GM21717 (cell line): ENCODE results near the gene EIF3A.
A peak's percentile ranks its signal among the peaks of the same experiment; 100 is the strongest.
"Not testable (repeated sequence)": the region's sequence is repeated elsewhere in the genome, so short reads cannot be mapped to it uniquely, and the experiment has no call there.

Experiments used
- ATAC-seq: cut with Tn5 transposase; IDR thresholded peaks from one replicate; pipeline ENCODE4 v1.9.1; 2021; ENCODE audit warnings: mild to moderate bottlenecking, moderate library complexity; ENCODE audit not compliant: unreplicated experiment

The EIF3A gene

DNA sequence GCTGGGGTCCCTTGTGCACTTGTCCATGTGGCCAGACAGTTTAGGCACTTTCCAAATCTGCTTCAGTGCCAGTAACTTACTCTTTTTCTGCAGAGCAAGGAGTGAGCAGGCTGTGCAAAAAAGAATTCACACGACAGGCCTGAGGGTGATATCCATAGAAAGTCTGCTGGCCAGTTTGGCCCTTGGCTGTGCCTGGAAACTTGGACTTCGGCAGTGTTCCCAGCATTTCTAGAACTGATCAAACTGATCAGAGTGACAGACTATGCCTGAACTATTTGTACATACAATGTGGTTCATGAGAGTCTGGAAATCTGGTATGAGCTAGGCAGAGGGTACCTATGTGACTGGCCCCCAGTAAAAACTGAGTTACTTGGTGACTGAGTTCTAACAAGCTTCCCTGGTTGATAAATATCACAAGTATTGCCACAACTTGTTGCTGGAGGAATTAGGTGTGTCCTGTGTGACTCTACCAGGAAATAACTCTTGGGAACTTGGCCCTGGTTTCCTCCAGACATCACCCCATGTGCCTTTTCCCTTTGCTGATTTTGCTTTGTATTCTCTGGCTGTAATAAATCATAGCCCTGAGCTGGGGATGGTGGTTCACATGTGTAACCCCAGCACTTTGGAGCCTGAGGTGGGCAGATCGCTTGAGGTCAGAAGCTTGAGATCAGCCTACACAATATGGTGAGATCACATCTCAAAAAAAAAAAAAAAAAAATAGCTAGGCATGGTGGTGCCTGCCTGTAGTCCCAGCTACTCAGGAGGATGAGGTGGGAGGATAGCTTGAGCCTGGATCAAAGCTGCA is 20.0 kb upstream of the EIF3A start:
- ATAC-seq = no peak

GRCh38 chr10:119098576-119098975 is 18.0 kb upstream of the EIF3A start:
- no peak for ATAC-seq

DNA sequence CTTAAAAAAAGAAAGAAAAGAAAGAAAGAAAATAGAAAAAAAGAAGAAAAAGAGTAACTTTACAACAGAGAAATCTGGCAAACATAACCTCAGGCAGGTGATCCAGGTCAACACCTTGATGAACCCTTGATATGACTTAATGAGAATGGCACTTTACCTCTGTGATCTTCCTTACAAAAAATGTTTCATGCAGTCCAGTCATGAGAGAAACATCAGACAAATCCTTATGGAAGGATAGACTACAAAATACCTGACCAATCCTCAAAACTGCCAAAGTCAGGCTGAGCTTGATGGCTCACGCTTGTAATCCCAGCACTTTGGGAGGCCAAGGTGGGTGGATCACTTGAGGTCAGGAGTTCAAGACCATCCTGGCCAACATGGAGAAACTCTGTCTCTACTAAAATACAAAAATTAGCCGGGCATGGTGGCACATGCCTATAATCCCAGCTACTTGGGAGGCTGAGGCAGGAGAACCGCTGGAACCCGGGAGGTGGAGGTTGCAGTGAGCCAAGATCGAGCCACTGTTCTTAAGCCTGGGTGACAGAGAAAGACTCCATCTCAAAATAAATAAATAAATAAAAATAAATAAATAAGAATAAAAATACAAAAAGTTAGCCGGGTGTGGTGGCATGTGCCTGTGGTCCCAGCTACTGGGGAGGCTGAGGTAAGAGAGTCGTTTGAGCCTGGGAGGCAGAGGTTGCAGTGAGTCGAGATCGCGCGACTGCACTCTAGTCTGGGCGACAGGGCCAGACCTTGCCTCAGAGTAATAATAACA is 16.2 kb upstream of the EIF3A start:
- not testable (repeated sequence) for ATAC-seq

DNA sequence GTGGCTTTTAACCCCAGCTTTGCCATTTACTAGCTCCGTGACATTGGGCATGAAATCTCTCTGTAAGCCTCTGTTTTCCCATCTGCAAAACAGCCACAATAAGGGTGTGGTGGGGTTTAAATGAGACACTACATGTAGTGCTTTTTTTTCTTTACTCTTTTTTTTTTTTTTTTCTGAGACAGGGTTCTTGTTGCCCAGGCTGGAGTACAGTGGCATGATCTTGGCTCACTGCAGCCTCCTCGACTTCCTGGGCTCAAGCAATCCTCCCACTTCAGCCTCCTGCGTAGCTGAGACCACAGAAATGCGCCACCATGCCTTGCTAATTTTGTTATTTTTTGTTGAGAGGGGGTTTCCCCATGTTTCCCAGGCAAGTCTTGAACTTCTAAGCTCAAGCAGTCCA is 15.0 kb upstream of the EIF3A start:
- ATAC-seq = no peak

- ATAC-seq = no peak
Observed at GRCh38 chr10:119090968-119091367, 10.4 kb upstream of the EIF3A start.

DNA sequence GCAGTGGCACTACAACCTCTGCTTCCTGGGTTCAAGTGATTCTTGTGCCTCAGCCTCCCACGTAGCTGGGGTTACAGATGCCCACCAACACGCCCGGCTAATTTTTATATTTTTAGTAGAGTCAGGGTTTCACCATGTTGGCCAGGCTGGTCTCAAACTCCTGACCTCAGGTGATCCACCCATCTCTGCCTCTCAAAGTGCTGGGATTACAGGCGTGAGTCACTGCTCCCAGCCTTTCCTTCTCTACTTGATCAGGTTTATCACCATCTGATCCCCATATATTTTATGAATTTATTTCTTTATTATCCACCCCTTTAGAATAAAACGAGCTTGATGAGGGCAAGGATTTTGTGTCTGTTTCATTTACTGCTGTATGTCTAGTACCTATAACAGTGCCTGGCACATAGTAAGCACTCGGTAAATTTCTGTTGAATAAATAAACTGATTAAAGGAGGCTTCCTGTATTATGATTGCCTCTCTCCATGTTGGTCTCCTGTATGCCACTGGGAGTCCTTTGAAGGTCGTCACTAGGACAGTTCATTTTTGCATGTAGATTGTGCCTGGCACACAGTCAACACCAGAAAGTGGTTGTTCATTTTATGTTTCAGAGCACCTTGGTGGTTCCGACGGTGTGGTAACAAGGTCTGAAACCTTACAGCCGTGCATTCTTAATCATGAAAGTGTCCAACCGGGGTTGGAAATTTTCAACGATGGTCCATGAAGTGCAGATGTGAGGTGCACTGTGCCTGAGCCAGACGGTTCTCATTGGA is 9.6 kb upstream of the EIF3A start:
- no peak for ATAC-seq

GRCh38 chr10:119087271-119087882 is 6.8 kb upstream of the EIF3A start:
- ATAC-seq = no peak

GRCh38 chr10:119084896-119085295 is 4.3 kb upstream of the EIF3A start:
- no peak for ATAC-seq

GRCh38 chr10:119079599-119080520 is 757 bp downstream of the EIF3A start:
- ATAC-seq = peak; percentile 68

DNA sequence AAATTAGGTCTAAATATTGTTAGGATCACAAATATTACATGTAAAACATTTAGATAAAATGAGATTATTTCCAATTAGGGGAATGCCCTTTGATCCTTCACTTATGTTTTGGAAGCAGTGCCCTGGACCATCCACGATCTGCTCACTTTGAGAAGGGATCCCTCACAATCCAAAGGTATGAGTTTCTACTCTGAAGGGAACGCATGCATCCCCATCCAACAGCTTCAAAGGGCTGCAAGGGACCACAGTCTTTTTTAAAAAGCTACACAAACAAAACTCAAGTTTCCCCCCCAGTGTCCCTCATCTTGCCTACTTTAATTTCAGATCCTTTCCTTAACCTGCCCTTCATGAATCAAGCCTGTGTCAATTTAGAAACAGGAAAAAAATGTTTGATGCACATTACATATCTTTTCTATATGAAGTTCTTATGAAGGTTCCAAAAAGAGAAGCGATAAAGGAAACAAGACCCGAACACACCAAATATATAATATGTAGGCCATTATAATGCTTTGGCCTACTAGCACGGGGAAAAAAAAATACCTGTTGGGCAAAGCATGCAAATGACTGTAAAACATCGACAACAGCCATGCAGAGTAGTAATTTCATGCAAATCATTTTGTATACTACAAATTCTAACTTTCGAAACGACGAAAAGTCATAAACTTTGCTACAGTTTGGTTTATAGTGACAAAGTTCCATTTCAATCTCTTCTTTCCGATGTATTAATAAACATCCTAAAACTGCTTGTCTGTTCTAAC is 2.0 kb downstream of the EIF3A start:
- ATAC-seq = no peak

- no peak for ATAC-seq
Observed at GRCh38 chr10:119073584-119073983, 7.0 kb downstream of the EIF3A start.

DNA sequence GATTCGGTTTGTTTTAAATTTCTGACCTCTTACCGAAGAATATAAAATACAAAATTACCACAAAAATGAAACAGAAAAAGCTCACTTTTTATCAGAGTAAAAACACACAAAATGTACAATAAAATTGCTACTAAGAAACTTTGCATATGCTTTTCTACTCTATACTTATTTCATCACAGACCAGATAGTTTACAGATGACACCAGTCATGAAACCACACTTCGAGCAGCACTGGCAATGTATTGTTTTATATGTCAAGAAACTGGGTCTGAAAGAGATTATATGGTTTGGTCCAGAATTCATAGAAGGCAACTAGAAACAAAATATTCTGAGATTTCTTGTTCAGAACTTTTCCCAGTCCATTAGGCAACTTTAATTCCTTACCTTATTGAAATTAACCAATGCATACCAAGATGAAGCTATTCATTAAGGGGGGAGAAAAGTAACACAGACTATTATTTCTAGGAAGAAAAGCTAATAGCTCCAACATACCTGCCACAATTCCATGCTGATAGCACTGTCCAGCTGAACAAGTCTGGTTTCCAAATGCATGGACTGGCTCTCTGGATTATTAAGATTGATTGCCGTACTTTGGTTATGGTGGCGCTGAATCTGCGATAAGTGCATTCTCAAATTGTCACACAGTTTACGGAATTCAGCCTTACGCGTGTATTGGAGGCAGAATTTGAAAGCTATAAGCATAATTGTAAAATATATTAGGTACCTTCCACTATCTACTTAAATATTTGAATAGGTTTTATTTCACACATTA is 10.0 kb downstream of the EIF3A start:
- ATAC-seq = no peak

DNA sequence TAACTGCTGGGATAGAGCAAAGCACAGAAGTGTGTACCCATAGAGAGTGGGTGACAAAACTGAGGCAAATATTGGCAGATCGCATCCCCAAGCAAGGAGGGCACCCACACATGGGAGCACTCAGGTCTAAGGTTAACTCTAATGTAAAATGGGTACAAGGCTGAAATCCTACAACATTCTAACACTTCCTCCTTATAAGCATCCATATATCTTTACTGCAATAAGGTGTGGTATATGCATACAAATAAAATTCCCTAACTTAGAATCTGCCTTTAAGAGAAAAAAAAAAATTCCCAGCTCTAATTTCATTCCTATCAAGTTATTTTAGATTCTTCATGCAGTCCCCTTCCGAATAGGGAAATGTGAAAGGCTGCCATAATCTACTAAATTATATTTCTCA is 18.7 kb downstream of the EIF3A start:
- ATAC-seq = no peak

DNA sequence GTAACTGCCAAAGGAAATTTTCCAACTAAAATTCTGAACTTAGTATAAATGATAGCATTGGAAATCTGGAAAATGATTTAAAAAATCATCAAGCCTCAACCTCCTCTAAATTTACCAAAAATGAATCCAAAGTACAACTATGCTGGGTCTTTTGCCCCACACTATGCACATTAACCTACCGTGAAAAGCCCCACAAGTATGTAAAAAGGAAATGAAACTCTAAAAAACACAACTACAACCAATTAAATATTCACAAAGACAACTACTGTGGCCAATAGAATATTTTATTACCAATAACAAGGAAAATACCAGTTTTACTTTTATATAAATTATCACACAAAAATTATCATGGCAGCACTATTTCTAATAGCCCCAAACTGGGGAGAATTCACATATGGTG is 19.3 kb downstream of the EIF3A start:
- ATAC-seq = no peak

DNA sequence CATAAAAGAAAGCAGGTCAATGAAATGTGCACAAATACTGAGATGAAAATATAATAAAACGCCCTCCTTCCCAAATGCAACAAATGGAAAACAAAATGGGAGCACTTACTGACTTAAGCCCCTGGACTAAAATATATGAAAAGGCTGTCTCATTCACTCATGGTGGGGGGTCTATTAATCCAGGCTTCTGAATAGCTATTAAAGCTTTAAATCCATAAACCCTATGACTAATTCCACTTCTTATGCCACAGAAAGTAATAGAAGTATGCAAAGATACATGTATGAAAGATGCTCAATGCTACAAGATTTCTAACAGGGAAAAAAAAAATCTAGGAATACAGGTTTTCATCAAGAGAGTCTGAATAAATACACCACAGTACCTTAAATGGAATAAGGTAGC is 20.5 kb downstream of the EIF3A start:
- ATAC-seq = no peak

DNA sequence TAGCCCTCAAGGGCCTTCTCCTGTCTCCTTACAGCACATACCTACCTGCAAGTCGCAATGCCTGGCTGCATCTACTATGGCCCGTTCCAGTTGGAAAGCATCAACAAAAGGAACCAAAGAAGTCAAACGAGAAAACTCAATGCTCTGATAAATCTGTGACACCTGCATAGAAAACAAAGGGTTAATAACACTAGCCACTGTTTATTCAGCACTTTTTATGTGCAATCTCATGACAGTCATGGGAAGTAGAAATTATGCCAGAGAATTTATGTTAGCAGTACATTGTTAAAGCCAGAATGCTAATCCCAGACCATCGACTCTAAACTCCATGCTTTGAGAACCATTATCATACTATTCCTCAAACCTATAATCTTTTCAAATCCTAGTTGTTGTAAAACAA is 21.1 kb downstream of the EIF3A start:
- no peak for ATAC-seq

GRCh38 chr10:119058010-119058409 is 22.6 kb downstream of the EIF3A start:
- no peak for ATAC-seq

DNA sequence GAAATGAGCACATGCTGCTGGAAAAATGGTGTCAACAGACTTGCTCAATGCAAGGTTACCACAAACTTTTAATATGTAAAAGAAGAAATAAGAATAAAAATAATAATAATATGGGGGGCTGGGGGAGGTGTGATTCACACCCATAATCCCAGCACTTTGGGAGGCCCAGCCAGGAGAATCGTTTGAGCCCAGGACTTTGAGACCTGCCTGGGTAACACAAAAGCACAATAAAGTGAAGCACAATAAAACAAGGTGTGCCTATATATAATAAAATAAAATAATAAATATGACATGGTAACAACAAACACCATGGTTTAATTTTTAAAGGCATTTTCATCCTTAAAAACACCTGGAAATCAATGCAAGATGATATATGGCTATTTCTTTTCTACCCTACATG is 25.1 kb downstream of the EIF3A start:
- ATAC-seq = no peak

- no peak for ATAC-seq
Observed at GRCh38 chr10:119051775-119052174, 28.8 kb downstream of the EIF3A start.
